Measurements from ENCODE around the gene LEO1. TPM values are rescaled to one million over a fixed set of nuclear protein-coding genes. Genes with fewer than 3 reads are reported as not detected.
"Not testable (repeated sequence)": the region's sequence is repeated elsewhere in the genome, so short reads cannot be mapped to it uniquely, and the experiment has no call there.

The LEO1 gene
- total RNA-seq, 1 donor from 2014 or later = 10.0 TPM

DNA sequence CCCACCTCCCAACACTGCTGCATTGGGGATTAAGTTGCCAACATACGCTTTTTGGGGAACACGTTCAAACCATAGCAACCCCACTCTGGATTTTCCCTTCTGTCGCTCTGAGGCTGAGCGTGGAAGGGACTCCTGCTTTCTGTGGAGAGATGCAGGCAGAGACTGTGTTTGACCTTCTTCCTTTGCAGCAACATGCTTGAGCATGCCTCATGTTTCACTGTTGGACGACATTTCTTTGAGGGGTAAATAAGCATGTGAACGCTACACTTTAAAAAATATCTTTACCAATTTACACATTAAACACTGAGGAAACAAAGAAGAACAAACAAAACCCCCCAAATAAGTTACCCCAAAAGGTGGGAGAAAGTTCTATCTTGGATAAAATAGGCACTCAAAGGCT, 33.2 kb upstream of the LEO1 start:
- DNase-seq (ENCODE audit: low spot score) = no peak

DNA sequence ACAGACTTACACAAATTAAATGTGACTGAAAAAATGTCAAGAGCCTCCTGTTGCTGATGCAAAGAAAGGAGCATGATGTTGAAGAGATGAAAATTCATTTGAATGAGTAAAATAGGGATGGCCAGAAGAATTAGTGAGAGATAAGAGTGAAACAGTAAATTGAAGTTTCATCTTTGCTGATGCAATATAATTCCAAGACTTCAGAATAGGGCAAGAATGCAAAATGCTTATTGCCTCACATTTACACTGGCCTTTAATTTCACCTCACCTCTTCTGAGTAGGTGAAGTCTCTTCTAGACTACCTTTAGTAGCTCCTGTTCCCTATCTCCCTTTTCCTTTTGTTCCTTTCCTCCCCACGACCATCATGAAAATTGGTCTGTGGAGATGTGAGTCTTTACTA, 32.1 kb upstream of the LEO1 start:
- no peak for DNase-seq (ENCODE audit: low spot score)

DNA sequence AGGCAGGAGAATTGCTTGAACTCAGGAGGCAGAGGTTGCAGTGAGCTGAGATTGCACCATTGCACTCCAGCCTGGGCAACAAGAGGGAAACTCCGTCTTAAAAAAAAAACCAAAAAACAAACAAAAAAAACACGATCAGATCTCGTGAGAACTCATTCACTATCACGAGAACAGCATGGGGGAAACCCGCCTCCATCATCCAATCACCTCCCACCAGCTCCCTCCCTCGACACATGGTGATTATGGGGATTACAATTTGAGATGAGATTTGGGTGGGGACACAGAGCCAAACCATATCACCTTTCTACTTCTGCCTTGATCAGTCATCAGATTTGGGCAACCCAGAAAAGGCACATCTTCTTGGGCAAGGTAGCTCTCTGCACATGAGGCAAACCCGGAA, 31.5 kb upstream of the LEO1 start:
- not testable (repeated sequence) for DNase-seq (ENCODE audit: low spot score)

DNA sequence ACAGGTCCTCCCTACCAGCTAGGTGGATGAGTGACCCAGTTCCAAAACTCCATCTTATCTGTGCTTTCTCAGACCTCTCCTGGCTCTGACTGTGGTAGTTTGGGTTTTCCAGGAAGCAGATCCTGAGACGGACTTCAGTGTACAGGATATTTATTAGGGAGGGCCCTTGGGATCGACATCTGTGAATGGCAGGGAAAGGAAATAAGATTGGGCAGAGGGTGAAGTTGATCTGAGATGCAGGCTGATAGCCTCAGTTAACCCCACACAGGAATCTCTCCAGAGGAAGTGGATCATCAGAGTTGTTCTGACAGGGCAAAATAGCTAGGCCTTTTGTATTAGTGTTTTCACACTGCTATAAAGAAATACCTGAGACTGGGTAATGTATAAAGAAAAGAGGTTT, 30.8 kb upstream of the LEO1 start:
- no peak for DNase-seq (ENCODE audit: low spot score)

DNA sequence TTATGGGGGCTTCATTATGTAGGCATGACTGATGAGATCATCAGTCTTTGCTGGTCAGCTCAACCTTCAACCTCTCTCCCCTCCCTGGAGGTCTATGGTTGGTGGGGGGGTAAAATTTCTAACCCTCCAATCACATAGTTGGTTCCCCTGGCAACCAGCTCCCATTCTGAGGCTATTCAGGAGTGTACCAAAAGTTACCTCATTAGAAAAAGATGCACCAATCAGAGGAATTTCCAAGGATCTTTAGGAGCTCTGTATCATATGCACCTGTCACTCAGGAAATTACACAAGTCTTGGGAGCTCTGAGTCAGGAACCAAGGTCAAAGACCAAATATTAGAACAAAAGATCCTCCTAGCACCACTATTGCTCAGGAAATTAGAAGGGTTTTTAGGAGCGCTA, 21.4 kb upstream of the LEO1 start:
- no peak for DNase-seq (ENCODE audit: low spot score)

DNA sequence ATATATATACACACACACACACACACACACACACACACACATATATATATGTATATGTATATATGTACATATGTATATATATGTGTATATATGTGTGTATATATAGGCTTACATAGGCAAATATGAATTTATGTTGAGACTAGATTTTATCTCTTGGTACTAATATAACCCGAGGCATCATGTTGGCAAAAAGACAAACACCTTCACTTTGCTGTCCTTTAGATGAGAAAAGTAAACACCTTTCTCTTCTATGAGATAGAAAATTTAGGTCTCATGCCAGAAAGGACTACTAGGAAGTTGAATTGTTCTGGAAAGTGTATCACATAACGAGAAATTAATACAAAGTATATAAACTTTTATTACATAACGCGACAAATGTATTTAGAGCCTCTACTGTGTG, 19.6 kb upstream of the LEO1 start:
- no peak for DNase-seq (ENCODE audit: low spot score)

DNA sequence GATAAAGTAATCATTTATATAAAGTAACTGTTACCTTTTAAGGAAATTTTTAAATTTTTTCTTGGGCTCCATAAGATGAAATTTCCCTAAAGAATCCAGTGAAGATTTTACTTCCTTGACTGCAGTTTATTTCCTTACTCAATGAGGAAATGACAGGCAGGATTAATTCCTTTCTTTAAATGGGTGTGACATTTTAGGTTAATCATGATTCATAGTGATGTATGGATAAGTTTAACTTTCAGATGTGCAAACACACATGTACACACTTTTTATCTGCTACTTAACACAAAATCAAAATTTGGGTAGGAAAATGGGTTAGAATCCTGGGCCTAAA, 11.2 kb upstream of the LEO1 start:
- no peak for DNase-seq (ENCODE audit: low spot score)

DNA sequence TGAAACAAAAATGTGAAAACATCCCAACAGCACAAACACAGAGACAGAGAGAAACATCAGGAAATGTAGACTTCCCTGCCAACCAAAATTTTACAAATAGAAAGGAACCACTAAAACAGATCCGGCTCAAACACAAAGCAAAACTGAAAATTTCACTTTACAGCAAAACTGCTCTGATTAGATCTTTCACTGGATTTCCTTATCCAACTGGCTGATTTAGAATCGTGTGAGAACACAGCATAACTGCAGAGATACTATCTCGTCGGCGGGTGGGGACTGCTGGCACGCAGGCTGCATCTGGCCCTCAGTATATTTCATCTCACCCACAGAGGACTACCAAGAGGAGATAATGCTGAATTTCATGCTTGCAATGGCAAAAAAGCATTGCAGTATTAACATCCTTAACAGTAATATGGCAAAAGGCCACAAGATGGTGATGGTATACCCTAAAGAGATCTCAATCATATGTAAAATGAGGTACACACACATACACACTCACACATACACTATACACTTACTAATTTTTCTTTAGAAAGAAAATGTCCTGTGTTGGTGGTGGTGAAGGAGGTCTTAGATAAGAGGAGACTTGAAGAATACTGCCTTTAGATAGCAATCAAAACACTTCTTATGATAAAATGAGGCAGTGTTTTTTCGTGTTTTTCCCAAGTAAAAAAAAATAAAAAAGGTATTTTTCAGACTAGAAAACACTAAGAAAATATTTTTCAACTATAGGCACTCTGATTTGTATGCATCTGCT, 10.6 kb upstream of the LEO1 start:
- DNase-seq (ENCODE audit: low spot score) = no peak

DNA sequence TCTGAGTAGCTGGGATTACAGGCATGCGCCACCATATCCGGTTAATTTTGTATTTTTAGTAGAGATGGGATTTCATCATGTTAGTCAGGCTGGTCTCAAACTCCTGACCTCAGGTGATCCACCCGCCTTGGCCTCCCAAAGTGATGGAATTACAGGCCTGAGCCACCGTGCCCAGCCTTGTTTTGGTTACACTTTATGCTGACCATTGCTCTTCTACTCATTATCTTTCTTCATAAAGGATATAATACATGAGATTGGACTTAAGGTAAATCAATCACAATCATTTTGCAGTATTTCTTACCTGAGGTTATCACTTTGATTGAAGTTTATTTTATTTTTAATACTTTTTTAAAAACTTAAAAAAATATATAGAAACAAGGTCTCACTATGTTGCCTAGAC, 2.2 kb upstream of the LEO1 start:
- no peak for DNase-seq (ENCODE audit: low spot score)

DNA sequence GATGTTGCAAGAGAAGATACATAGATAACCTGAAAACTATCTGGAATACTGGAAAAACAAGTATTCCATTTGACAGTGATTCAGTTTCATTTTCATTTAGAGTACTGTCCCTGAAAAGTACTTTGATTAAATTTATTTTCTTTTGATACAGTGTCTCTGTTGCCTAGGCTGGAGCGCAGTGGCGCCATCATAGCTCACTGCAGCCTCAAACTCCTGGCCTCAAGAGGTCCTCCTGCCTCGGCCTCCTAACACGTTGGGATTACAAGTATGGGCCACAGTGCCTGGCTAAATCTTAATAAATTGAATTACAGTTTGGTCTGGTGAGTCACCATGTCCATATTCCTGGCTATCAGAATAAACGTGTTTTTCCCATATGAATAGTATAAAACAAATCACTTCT, 1.6 kb upstream of the LEO1 start:
- no peak for DNase-seq (ENCODE audit: low spot score)

DNA sequence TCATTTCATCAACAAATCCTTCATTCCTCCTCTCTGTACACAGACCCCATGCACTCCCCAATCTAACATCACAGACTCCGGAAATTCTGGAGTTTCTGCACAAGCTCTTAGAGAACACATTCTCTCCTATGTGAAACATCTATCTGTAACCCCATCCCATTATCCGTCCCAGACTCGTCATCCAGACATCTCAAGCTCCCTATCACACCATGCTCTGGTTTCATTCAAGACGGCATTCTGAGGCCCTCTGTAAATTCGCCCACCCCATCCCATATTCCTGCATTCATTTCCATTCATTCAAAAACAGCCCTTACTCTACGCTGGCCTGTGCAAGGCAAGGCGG, 575 bp downstream of the LEO1 start:
- DNase-seq (ENCODE audit: low spot score) = no peak

DNA sequence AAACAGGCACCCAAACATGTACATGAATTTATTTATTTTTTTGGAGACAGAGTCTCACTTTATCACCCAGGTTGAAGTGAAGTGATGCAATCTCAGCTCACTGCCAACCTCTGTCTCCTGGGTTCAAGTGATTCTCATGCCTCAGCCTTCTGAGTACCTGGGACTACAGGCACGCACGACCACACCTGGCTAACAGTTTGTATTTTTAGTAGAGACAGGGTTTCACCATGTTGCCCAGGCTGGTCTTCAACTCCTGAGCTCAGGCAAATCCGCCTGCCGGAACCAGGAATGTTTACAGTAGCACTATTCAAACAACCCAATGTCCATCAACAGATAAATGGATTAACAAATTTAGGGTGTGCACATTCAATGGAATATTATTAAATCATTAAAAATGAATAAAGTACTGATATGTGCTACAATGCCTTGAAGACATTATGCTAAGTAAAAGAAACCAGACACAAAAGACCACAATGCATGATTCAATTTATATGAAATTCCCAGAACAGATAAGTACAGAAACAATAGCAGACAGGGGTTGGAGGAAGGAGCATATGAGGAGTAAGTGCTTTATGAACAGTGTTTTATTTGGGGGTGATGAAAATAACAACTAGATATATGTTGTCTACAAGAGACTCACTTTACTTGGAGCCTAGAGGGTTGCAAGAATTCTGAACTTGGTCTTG, 1.3 kb downstream of the LEO1 start:
- DNase-seq (ENCODE audit: low spot score) = no peak

DNA sequence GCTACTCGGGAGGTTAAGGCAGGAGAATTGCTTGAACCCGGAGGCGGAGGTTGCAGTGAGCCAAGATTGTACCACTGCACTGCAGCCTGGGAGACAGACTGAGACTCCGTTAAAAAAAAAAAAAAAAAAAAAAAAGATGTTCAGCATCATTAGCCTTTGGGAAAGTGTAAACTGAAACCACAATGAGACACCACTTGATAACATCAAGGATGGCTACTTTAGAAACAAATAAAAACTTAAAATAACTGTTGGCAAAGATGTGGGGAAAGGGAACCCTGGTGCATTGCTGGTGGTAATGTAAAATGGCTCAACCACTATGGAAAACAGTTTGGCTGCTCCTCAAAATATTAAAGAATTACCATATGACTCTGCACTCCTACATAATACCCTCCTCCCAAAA, 1.9 kb downstream of the LEO1 start:
- no peak for DNase-seq (ENCODE audit: low spot score)

DNA sequence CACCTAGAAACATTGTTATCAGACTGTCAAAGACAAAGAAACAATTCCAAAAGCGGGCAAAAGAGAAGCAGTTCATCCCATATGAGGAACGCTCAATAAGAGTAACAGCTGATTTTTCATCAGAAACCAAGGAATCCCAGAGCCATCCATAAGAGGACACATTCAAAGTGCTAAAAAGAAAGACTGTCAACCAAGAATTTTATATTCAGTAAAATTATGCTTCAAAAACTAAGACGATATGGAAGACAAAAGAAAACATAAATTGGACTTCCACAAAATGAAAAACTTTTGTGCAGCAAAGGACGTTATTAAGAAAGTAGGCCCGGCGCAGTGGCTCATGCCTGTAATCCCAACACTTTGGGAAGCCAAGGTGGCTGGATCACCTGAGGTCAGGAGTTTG, 4.0 kb downstream of the LEO1 start:
- DNase-seq (ENCODE audit: low spot score) = no peak

DNA sequence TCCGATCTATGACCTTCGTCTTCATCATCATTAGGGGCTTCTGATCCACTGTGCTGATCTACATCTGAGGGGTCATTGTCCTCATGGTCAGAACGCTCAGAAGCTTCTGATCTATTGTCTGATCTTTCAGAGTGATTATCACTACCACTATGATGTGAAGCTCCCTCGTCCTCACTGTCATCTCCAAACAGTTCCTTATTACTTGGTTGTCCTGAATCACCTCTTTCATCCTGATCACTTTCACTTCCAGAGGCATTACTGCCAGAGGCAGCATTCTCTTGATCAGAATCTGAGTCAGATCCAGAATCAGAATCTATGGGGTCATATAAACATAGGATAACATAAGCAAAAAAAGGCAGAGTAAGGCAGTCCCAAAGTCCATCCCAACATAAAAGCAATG, 5.4 kb downstream of the LEO1 start:
- no peak for DNase-seq (ENCODE audit: low spot score)

DNA sequence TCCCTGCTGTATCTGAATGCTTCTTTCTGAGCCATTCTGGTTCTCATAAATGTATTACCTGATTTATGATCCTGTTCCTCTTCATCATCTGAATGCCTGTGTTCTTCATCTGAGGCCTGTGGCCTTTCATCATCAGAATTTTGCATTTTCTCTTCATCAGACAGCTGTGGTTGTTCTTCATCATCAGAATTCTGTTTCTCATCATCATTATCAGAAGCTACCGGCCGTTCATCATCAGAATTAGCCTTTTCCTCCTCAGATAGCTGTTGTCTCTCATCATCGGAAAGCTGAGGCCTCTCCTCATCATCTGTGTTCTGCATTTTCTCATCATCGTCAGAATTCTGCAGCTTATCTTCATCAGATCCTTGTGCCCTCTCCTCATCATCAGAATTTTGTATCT, 5.9 kb downstream of the LEO1 start:
- DNase-seq (ENCODE audit: low spot score) = no peak

DNA sequence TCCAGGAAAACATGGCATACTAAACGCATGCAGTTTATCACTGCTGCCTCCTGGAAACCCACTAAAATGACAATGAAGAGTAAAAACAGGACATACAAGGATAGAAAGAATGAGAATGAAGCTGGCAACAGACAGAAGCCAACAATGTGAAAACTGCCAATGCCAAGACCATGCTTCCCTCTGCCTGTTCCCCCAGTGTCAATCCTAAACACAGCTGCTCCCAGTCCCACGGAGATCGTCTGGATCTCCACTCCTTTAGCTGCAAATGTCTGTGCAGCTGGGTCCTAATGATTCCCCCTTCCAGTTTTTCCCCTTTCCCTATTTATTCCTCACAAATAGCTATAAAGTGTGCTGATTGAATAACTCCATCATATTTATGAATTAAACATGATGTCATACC, 16.1 kb downstream of the LEO1 start:
- DNase-seq (ENCODE audit: low spot score) = no peak

DNA sequence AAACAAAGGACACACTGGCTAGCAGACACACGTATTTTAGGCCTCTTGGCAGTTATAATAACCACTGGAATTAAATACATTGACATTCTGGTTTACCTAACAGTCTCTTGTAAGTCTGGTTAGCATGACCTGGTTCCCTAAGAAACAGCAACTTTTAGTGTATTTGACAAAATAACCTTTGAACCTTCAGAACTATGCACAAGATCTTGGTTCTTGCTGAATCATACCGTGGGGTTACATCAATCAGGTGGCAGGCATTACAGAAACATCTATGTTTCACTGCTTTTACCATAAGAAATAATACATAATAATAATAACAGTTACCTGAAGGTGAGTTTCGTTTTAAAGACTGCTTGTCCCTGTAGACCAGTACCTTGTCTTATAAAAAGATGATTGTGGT, 18.8 kb downstream of the LEO1 start:
- no peak for DNase-seq (ENCODE audit: low spot score)

DNA sequence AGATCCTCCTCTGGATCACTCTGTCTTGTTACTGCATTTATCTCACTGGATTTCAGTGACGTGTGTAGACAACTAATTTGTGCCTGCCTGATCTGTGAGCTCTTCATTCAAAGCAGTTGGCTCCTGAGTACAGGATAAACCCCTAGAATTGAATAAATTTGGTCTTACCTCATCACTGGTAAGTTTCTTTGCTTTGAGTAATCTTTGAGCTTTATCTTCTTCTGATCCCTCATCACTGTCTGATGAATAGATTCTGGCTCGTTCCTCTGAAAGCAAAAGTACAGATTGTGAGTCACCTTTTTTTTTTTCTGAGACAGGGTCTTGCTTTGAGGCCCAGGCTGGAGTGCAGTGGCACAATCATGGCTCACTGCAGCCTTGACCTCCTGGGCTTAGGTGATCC, 24.5 kb downstream of the LEO1 start:
- no peak for DNase-seq (ENCODE audit: low spot score)

DNA sequence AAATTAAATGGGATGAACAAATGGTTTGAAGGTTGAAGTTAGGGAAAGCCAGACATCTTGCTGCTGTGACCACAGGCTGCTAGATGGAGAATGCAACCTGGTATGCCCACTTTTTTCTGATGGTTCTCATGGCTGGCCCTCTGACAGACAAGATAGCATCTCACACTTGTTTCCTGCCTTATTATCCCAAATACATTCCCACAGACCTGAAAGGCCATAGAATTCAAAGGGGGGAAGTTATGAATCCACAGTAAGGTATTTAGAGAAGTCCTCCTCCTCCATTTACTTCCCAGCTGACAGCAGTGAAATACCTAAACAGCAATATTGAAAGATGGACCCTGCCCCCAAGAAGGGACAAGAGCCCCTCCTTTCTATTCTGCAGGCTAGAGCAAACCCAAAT, 32.4 kb downstream of the LEO1 start:
- DNase-seq (ENCODE audit: low spot score) = no peak

DNA sequence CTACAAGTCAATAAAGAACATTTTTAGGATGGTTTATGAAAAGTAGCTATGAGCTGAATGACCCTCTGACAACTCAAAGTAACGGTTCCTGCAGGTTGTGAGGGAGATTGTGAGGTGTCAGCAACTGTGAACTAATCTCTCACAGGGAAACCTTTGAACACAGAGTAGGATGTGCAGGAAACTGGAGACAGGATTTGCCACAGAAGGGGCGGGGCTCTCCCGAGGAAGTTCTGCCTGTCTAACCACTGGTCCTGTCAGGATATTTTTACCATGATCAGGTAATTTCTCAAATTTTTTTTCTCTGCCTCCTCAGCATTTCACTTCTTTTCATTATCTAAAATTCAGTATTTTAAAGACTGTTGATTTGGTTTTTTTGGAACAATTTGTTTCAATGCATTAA, 33.3 kb downstream of the LEO1 start:
- DNase-seq (ENCODE audit: low spot score) = no peak

DNA sequence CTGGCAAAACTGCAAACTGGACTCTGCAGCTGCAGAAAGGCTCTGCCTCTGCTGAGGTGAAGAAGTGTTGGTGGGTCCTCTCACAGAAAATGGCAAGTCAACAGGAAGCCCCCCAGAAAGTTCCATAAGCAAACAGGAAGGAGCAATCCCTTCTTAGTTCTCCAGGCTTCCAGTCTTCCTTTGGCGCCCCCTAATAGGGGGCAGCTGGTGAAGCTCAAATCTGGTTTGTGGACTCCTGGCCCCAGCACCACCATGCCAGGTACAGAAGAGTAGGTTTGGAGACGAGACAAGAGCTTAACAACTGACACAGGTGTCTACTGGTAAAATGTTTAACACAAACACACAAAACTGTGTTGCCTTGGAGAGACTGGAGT, 35.5 kb downstream of the LEO1 start:
- DNase-seq (ENCODE audit: low spot score) = no peak

DNA sequence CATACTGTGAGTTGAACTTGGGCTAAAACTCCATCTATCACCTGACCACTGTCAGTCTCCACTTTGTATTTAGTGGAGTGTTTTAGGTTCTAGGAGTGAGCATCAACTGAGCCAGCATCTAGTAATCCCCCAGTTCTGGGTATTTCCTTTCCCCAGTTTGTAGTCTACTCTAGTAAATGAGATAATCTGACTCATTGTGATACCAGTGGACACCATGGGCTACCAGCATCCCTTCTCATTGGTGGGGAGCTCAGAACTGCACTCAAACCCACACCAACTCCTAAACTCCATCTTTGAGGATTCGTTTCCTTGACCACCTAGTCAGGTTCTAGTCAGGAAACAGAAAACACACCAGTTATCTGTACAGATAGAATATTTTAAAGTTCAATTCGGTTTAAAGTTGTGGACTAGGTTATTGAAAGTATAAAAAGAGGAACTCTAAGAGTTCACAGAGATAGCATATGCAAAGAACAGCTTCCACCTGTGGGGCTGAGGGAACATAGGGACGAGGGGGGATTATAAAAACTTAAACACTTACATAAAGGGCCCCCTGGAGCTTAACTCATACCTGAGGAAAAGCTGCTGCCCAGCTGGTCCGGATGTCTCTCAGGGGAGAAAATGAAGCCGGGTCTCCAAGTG, 36.0 kb downstream of the LEO1 start:
- no peak for DNase-seq (ENCODE audit: low spot score)

Measured in mesenteric fat pad (tissue), 1 donor.